Chondrocyte (in vitro differentiated cells): Measurements from ENCODE around the gene PARM1. TPM values are rescaled to one million over a fixed set of nuclear protein-coding genes. Genes with fewer than 3 reads are reported as not detected.

Experiments
- DNase-seq: peaks from one replicate; pipeline ENCODE4 v3.0.0; 2021; ENCODE audit warnings: mixed read lengths, low spot score
- H3K27ac Mint-ChIP-seq: one replicate; pipeline ENCODE4 v1.8.0; 2021; ENCODE audit warnings: mild to moderate bottlenecking, moderate library complexity, mixed read lengths; ENCODE audit not compliant: unreplicated experiment
- H3K27me3 Mint-ChIP-seq: 2 replicates; pipeline ENCODE4 v1.8.0; 2021; ENCODE audit warnings: low read depth, mixed read lengths
- H3K36me3 Mint-ChIP-seq: 2 replicates; pipeline ENCODE4 v1.8.0; 2021; ENCODE audit warnings: low read depth, mixed read lengths
- H3K4me1 Mint-ChIP-seq: 2 replicates; pipeline ENCODE4 v1.8.0; 2021; ENCODE audit warnings: low read depth, mild to moderate bottlenecking, mixed read lengths
- H3K4me3 Mint-ChIP-seq: one replicate; pipeline ENCODE4 v1.8.0; 2021; ENCODE audit warnings: mild to moderate bottlenecking, moderate library complexity, mixed read lengths; ENCODE audit not compliant: unreplicated experiment
- H3K9me3 Mint-ChIP-seq: 2 replicates; pipeline ENCODE4 v1.8.0; 2021; ENCODE audit warnings: low read depth, mixed read lengths
- CTCF ChIP-seq: fragments of 200-600 bp; sonication (generic); IDR thresholded peaks from 2 replicates; pipeline ENCODE4 v1.5.0; 2021; ENCODE audit warnings: antibody characterized with exemption, mild to moderate bottlenecking, moderate library complexity
- total RNA-seq: library from RNA; stranded (reverse); gene quantifications from 3 replicates; pipeline ENCODE4 v1.2.1, GENCODE V29; 2021

The PARM1 gene
- total RNA-seq, 1 donor from 2014 or later, result 0.90 TPM

- H3K4me1 Mint-ChIP-seq, result no peaks in the 10 kb centered on the region
- H3K27me3 Mint-ChIP-seq, result no peaks in the 10 kb centered on the region
- no peaks in the 10 kb centered on the region for H3K9me3 Mint-ChIP-seq
- H3K4me3 Mint-ChIP-seq, result no peak overlapping the region
- DNase-seq, result no peak
- no peak overlapping the region for H3K27ac Mint-ChIP-seq
- no peaks in the 10 kb centered on the region for H3K36me3 Mint-ChIP-seq
- no peak for TF ChIP-seq CTCF
Measured at GRCh38 chr4:75028196-75028854, 95.4 kb downstream of the PARM1 start.

GRCh38 chr4:75030028-75030427 is 97.1 kb downstream of the PARM1 start:
- H3K27ac Mint-ChIP-seq, result no peak overlapping the region
- no peaks in the 10 kb centered on the region for H3K27me3 Mint-ChIP-seq
- H3K4me3 Mint-ChIP-seq, result no peak overlapping the region
- TF ChIP-seq CTCF, result no peak
- no peaks in the 10 kb centered on the region for H3K36me3 Mint-ChIP-seq
- H3K4me1 Mint-ChIP-seq, result no peaks in the 10 kb centered on the region
- no peaks in the 10 kb centered on the region for H3K9me3 Mint-ChIP-seq
- DNase-seq, result no peak

- no peak for DNase-seq
- no peak for TF ChIP-seq CTCF
- Mint-ChIP-seq H3K27me3 (no peaks in the 10 kb centered on the region), H3K27ac (no peak overlapping the region), H3K9me3 (no peaks in the 10 kb centered on the region), H3K4me3 (no peak overlapping the region), H3K4me1 (no peaks in the 10 kb centered on the region), H3K36me3 (no peaks in the 10 kb centered on the region)
Measured at GRCh38 chr4:75030649-75031235, 97.8 kb downstream of the PARM1 start.

GRCh38 chr4:75031775-75032174 is 98.9 kb downstream of the PARM1 start:
- no peaks in the 10 kb centered on the region for H3K4me1 Mint-ChIP-seq

GRCh38 chr4:75034523-75034922 is 101.6 kb downstream of the PARM1 start:
- no peaks in the 10 kb centered on the region for H3K9me3 Mint-ChIP-seq
- no peak overlapping the region for H3K27ac Mint-ChIP-seq
- no peak overlapping the region for H3K4me3 Mint-ChIP-seq
- no peak for DNase-seq
- no peak for TF ChIP-seq CTCF
- no peaks in the 10 kb centered on the region for H3K4me1 Mint-ChIP-seq
- no peaks in the 10 kb centered on the region for H3K36me3 Mint-ChIP-seq
- H3K27me3 Mint-ChIP-seq, result no peaks in the 10 kb centered on the region

More at GRCh38 chr4:75031775-75032174, 98.9 kb downstream of the PARM1 start:
- Mint-ChIP-seq H3K36me3 (no peaks in the 10 kb centered on the region), H3K9me3 (no peaks in the 10 kb centered on the region), H3K4me3 (no peak overlapping the region), H3K27me3 (no peaks in the 10 kb centered on the region), H3K27ac (no peak overlapping the region)
- DNase-seq, result no peak
- no peak for TF ChIP-seq CTCF
